ENCODE measurements around the gene PCDHGA5.
A peak's percentile ranks its signal among the peaks of the same experiment; 100 is the strongest.
"Not testable (repeated sequence)": the region's sequence is repeated elsewhere in the genome, so short reads cannot be mapped to it uniquely, and the experiment has no call there.

The PCDHGA5 gene

GRCh38 chr5:141343242-141343952 lies 20.6 kb upstream of the PCDHGA5 start, which contains the start of gene PCDHGA3:
PCDHGA3 (plus strand) TSS chr5:141343829; CDS start chr5:141344034, 205 bp downstream.
- no peak for DNase-seq (ENCODE audit: low spot score)
- TF ChIP-seq, protein P1, sequence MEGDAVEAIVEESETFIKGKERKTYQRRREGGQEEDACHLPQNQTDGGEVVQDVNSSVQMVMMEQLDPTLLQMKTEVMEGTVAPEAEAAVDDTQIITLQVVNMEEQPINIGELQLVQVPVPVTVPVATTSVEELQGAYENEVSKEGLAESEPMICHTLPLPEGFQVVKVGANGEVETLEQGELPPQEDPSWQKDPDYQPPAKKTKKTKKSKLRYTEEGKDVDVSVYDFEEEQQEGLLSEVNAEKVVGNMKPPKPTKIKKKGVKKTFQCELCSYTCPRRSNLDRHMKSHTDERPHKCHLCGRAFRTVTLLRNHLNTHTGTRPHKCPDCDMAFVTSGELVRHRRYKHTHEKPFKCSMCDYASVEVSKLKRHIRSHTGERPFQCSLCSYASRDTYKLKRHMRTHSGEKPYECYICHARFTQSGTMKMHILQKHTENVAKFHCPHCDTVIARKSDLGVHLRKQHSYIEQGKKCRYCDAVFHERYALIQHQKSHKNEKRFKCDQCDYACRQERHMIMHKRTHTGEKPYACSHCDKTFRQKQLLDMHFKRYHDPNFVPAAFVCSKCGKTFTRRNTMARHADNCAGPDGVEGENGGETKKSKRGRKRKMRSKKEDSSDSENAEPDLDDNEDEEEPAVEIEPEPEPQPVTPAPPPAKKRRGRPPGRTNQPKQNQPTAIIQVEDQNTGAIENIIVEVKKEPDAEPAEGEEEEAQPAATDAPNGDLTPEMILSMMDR (IDR thresholded peaks at IDR 0.05; ENCODE audit: extremely low read depth, insufficient read depth, missing control alignments) = peak; percentile 35
- in situ Hi-C loops (cut with MboI; ENCODE audit: low pct_unique_long_range_greater_than_20kb, low sequenced_read_pairs, unreplicated experiment) = no loop called here

DNA sequence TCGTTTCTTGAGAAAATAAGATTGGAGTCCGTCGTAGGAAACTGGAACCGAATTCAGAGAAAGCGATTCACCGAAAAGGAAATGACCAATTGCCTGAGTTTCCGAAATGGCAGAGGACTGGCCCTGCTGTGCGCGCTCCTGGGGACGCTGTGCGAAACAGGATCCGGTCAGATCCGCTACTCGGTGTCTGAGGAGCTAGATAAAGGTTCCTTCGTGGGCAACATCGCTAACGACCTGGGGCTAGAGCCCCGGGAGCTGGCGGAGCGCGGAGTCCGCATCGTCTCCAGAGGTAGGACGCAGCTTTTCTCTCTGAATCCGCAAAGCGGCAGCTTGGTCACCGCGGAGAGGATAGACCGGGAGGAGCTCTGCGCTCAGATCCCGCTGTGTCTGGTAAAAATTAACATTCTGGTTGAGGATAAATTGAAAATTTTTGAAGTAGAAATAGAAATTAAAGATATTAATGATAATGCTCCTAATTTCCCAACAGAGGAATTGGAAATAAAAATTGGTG lies 20.0 kb upstream of the PCDHGA5 start:
- no peak for DNase-seq (ENCODE audit: low spot score)
- in situ Hi-C loops (cut with MboI; ENCODE audit: low pct_unique_long_range_greater_than_20kb, low sequenced_read_pairs, unreplicated experiment) = no loop called here

GRCh38 chr5:141345327-141345726 lies 18.6 kb upstream of the PCDHGA5 start:
- DNase-seq (ENCODE audit: low spot score) = no peak
- TF ChIP-seq, protein P1 (IDR thresholded peaks at IDR 0.05; ENCODE audit: extremely low read depth, insufficient read depth, missing control alignments) = no peak
- in situ Hi-C loops (cut with MboI; ENCODE audit: low pct_unique_long_range_greater_than_20kb, low sequenced_read_pairs, unreplicated experiment) = no loop called here

More for the DNA sequence above, 20.0 kb upstream of the PCDHGA5 start:
- TF ChIP-seq, protein P1 (IDR thresholded peaks at IDR 0.05; ENCODE audit: extremely low read depth, insufficient read depth, missing control alignments) = no peak

DNA sequence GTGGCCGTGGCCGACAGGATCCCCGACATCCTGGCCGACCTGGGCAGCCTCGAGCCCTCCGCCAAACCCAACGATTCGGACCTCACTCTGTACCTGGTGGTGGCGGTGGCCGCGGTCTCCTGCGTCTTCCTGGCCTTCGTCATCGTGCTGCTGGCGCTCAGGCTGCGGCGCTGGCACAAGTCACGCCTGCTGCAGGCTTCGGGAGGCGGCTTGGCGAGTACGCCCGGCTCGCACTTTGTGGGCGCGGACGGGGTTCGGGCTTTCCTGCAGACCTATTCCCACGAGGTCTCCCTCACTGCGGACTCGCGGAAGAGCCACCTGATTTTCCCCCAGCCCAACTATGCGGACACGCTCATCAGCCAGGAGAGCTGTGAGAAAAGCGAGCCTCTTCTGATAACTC lies 17.9 kb upstream of the PCDHGA5 start:
- DNase-seq (ENCODE audit: low spot score); in situ Hi-C loops (cut with MboI; ENCODE audit: low pct_unique_long_range_greater_than_20kb, low sequenced_read_pairs, unreplicated experiment): not testable (repeated sequence)

DNA sequence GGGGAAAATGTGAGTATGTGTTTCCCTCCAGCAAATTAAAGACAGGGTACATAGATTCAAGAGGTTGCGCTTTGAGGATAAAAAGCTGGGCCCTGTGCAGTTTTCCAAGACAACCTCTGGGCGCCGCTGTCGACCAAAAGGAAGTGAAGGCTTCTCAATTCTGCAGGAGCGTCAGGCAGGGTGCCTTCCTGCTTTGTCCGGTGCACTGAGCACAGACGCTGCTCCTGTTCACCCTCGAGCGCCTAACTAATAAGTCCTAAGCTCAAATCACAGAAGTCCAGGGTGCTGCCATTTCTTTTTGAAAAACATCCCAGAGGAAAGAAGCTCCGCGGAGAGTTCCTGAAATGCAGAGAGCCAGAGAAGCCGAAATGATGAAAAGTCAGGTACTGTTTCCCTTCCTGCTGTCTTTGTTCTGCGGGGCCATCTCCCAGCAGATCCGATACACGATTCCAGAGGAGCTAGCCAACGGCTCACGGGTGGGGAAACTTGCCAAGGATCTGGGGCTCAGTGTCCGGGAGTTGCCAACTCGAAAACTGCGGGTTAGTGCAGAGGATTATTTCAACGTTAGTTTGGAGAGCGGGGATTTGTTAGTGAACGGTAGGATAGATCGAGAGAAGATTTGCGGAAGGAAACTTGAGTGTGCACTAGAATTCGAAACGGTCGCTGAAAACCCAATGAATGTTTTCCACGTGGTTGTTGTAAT lies 13.9 kb upstream of the PCDHGA5 start, which contains the start of gene PCDHGB1:
Gene PCDHGB1 (plus strand): TSS at position 183 of the 703 bp plus-strand sequence. CDS start 162 bp downstream, at position 345.
- in situ Hi-C loops (cut with MboI; ENCODE audit: low pct_unique_long_range_greater_than_20kb, low sequenced_read_pairs, unreplicated experiment) = no loop called here
- TF ChIP-seq, protein P1 (IDR thresholded peaks at IDR 0.05; ENCODE audit: extremely low read depth, insufficient read depth, missing control alignments) = peak; percentile 61
- DNase-seq (ENCODE audit: low spot score) = peak; percentile 77

DNA sequence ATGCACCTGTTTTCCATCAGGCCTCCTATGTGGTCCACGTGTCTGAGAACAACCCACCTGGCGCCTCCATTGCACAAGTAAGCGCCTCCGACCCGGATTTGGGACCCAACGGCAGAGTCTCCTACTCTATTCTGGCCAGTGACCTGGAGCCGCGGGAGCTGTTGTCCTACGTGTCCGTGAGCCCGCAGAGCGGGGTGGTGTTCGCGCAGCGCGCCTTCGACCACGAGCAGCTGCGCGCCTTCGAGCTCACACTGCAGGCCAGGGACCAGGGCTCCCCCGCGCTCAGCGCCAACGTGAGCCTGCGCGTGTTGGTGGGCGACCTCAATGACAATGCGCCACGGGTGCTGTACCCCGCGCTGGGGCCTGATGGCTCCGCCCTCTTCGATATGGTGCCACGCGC lies 12.4 kb upstream of the PCDHGA5 start:
- in situ Hi-C loops (cut with MboI; ENCODE audit: low pct_unique_long_range_greater_than_20kb, low sequenced_read_pairs, unreplicated experiment) = no loop called here
- TF ChIP-seq, protein P1 (IDR thresholded peaks at IDR 0.05; ENCODE audit: extremely low read depth, insufficient read depth, missing control alignments) = no peak
- no peak for DNase-seq (ENCODE audit: low spot score)

Measured in GM13977 (cell line).